Astrocyte (in vitro differentiated cells and primary cell): ENCODE results near the gene MOSPD3. TPM values are rescaled to one million over a fixed set of nuclear protein-coding genes. Genes with fewer than 3 reads are reported as not detected.

Source experiments
- DNase-seq: peaks from one replicate; pipeline ENCODE4 v3.0.0-alpha.2; 2010; ENCODE audit warnings: low read depth
- FAIRE-seq: peaks from 2 replicates; lab custom pipeline; 2011; peaks lifted over from hg19 to GRCh38; lab: Jason Lieb, UNC
- H2AFZ ChIP-seq: 2 replicates; pipeline ENCODE4 v1.6.0; 2012; ENCODE audit warnings: low read depth, low read length, inconsistent platforms
- H3K27ac ChIP-seq: 2 replicates; pipeline ENCODE4 v1.5.1; 2011; ENCODE audit warnings: low read depth, low read length, inconsistent platforms
- H3K27me3 ChIP-seq: 2 replicates; pipeline ENCODE4 v1.6.0; 2011; ENCODE audit warnings: low read length, inconsistent platforms; ENCODE audit not compliant: insufficient read depth
- H3K36me3 ChIP-seq: 2 replicates; pipeline ENCODE4 v1.5.1; 2011; ENCODE audit warnings: low read length, inconsistent platforms; ENCODE audit not compliant: insufficient read depth
- H3K4me1 ChIP-seq: 2 replicates; pipeline ENCODE4 v1.5.1; 2011; ENCODE audit warnings: low read length, inconsistent platforms; ENCODE audit not compliant: insufficient read depth
- H3K4me2 ChIP-seq: 2 replicates; pipeline ENCODE4 v1.6.0; 2012; ENCODE audit warnings: low read length, inconsistent platforms
- H3K4me3 ChIP-seq: 2 replicates; pipeline ENCODE4 v1.5.1; 2011; ENCODE audit warnings: low read depth, mild to moderate bottlenecking, low read length, inconsistent platforms; ENCODE audit not compliant: insufficient read depth
- H3K79me2 ChIP-seq: 2 replicates; pipeline ENCODE4 v1.6.0; 2012; ENCODE audit warnings: mild to moderate bottlenecking, low read length, inconsistent platforms; ENCODE audit not compliant: insufficient read depth
- H3K9ac ChIP-seq: 2 replicates; pipeline ENCODE4 v1.6.0; 2012; ENCODE audit warnings: mild to moderate bottlenecking, low read length, inconsistent platforms
- H3K9me3 ChIP-seq: 2 replicates; pipeline ENCODE4 v1.5.1; 2012; ENCODE audit warnings: low read depth, mild to moderate bottlenecking, low read length, inconsistent platforms; ENCODE audit not compliant: insufficient read depth
- H4K20me1 ChIP-seq: 2 replicates; pipeline ENCODE4 v1.6.0; 2012; ENCODE audit warnings: low read length, inconsistent platforms; ENCODE audit not compliant: insufficient read depth
- H3K27ac Mint-ChIP-seq: one replicate; pipeline ENCODE4 v1.8.0; 2021; ENCODE audit warnings: mild to moderate bottlenecking, mixed read lengths; ENCODE audit not compliant: unreplicated experiment
- H3K27me3 Mint-ChIP-seq: one replicate; pipeline ENCODE4 v1.8.0; 2021; ENCODE audit warnings: low read depth, mixed read lengths; ENCODE audit not compliant: unreplicated experiment
- H3K36me3 Mint-ChIP-seq: one replicate; pipeline ENCODE4 v1.8.0; 2021; ENCODE audit warnings: low read depth, mixed read lengths; ENCODE audit not compliant: unreplicated experiment
- H3K4me1 Mint-ChIP-seq: one replicate; pipeline ENCODE4 v1.8.0; 2021; ENCODE audit warnings: low read depth, mixed read lengths; ENCODE audit not compliant: unreplicated experiment
- H3K4me3 Mint-ChIP-seq: one replicate; pipeline ENCODE4 v1.8.0; 2021; ENCODE audit warnings: mild to moderate bottlenecking, moderate library complexity, mixed read lengths; ENCODE audit not compliant: unreplicated experiment
- H3K9me3 Mint-ChIP-seq: one replicate; pipeline ENCODE4 v1.8.0; 2021; ENCODE audit warnings: mild to moderate bottlenecking, mixed read lengths; ENCODE audit not compliant: unreplicated experiment
- CTCF ChIP-seq: IDR thresholded peaks from 2 replicates; pipeline ENCODE4 v1.5.1; 2011; ENCODE audit warnings: low read depth, mild to moderate bottlenecking, inconsistent platforms, low read length, moderate library complexity; ENCODE audit not compliant: insufficient read depth
- EZH2 ChIP-seq: IDR thresholded peaks from 2 replicates; pipeline ENCODE4 v1.6.1; 2012; ENCODE audit warnings: mild to moderate bottlenecking, low read length, inconsistent platforms; ENCODE audit not compliant: insufficient read depth
- total RNA-seq: library from RNA; stranded (reverse); gene quantifications from 2 replicates; pipeline ENCODE4 v1.2.1, GENCODE V29; 2021

The MOSPD3 gene
- total RNA-seq, 1 donor from 2014 or later: 18.8 TPM

- Histone ChIP-seq H4K20me1 (peaks cover 9% of the 10 kb centered on the region), H3K4me1 (peaks cover 36% of the 10 kb centered on the region), H3K9ac (peak overlapping the region; percentile 81), H3K36me3 (peaks cover 3% of the 10 kb centered on the region), H3K79me2 (peaks cover 6% of the 10 kb centered on the region), H3K4me2 (peak overlapping the region; percentile 97), H3K9me3 (no peaks in the 10 kb centered on the region), H2AFZ (peak overlapping the region; percentile 77), H3K27me3 (no peaks in the 10 kb centered on the region), H3K4me3 (peak overlapping the region; percentile 66), H3K27ac (peak overlapping the region; percentile 63)
- Mint-ChIP-seq H3K4me3 (peak overlapping the region; percentile 80), H3K9me3 (no peaks in the 10 kb centered on the region), H3K4me1 (peaks cover 7% of the 10 kb centered on the region), H3K36me3 (peaks cover 6% of the 10 kb centered on the region), H3K27ac (no peak overlapping the region), H3K27me3 (peaks cover 9% of the 10 kb centered on the region)
- TF ChIP-seq EZH2: no peak
- no peak for TF ChIP-seq CTCF
- FAIRE-seq: no peak
- DNase-seq: peak; percentile 76
Measured at GRCh38 chr7:100602889-100603725, 9.2 kb upstream of the MOSPD3 start.

GRCh38 chr7:100603726-100604027, 8.7 kb upstream of the MOSPD3 start:
- Histone ChIP-seq H3K79me2 (peaks cover 6% of the 10 kb centered on the region), H3K36me3 (peaks cover 4% of the 10 kb centered on the region), H3K4me2 (peak overlapping the region; percentile 97), H3K4me3 (peak overlapping the region; percentile 64), H3K27ac (peak overlapping the region; percentile 62), H2AFZ (peak overlapping the region; percentile 77), H3K9me3 (no peaks in the 10 kb centered on the region), H3K9ac (peak overlapping the region; percentile 81), H3K27me3 (no peaks in the 10 kb centered on the region), H4K20me1 (peaks cover 9% of the 10 kb centered on the region), H3K4me1 (peaks cover 36% of the 10 kb centered on the region)
- Mint-ChIP-seq H3K4me3 (peak overlapping the region; percentile 80), H3K27ac (peak overlapping the region; percentile 34), H3K9me3 (no peaks in the 10 kb centered on the region), H3K27me3 (peaks cover 9% of the 10 kb centered on the region), H3K4me1 (peaks cover 4% of the 10 kb centered on the region), H3K36me3 (peaks cover 6% of the 10 kb centered on the region)
- DNase-seq (no peak), FAIRE-seq (no peak)
- TF ChIP-seq EZH2: no peak
- no peak for TF ChIP-seq CTCF
